Activated CD8-positive, alpha-beta memory T cell treated with anti-CD3 and anti-CD28 coated beads, Interleukin-2, amount 10 ng/mL, durations not matched to agents 7 days and 5 days (primary cell): ENCODE results near the gene MAL. TPM values are rescaled to one million over a fixed set of nuclear protein-coding genes. Genes with fewer than 3 reads are reported as not detected.
A peak's percentile ranks its signal among the peaks of the same experiment; 100 is the strongest.

ENCODE experiments used
- ATAC-seq: fragments of 150-1000 bp; cut with Tn5 transposase; one replicate; pipeline ENCODE4 v1.10.0; 2021; ENCODE audit warnings: moderate library complexity
- CTCF ChIA-PET: fragments of 350-600 bp; sonication (Branson Sonifier 250); formaldehyde crosslinking; loops from one replicate; lab custom pipeline; 2021; ENCODE audit warnings: antibody characterized with exemption; lab: Charles Lee
- DNase-seq: peaks from one replicate; pipeline ENCODE4 v3.0.0-alpha.2; 2020
- H3K27ac Mint-ChIP-seq: one replicate; pipeline ENCODE4 v1.8.0; 2021; ENCODE audit warnings: mild to moderate bottlenecking, mixed read lengths
- H3K27me3 Mint-ChIP-seq: one replicate; pipeline ENCODE4 v1.8.0; 2021; ENCODE audit warnings: mixed read lengths
- H3K36me3 Mint-ChIP-seq: one replicate; pipeline ENCODE4 v1.8.0; 2021; ENCODE audit warnings: mild to moderate bottlenecking, mixed read lengths
- H3K4me1 Mint-ChIP-seq: one replicate; pipeline ENCODE4 v1.8.0; 2021; ENCODE audit warnings: mixed read lengths
- H3K4me3 Mint-ChIP-seq: one replicate; pipeline ENCODE4 v1.8.0; 2021; ENCODE audit warnings: mild to moderate bottlenecking, moderate library complexity, mixed read lengths
- H3K9me3 Mint-ChIP-seq: one replicate; pipeline ENCODE4 v1.8.0; 2022; ENCODE audit warnings: low read depth, mixed read lengths
- total RNA-seq, 2 experiments: library from RNA; stranded (reverse); gene quantifications; one replicate each; pipeline ENCODE4 v1.2.3, GENCODE V29; 2021

The MAL gene
- total RNA-seq, 2 experiments from 2014 or later, result 54.6 to 178 TPM

- Mint-ChIP-seq H3K36me3 (no peaks in the 10 kb centered on the region), H3K9me3 (no peaks in the 10 kb centered on the region), H3K4me1 (peaks cover 45% of the 10 kb centered on the region), H3K4me3 (no peak overlapping the region), H3K27ac (no peak overlapping the region), H3K27me3 (no peaks in the 10 kb centered on the region)
- no peak for ATAC-seq
- CTCF ChIA-PET, result interaction anchor here (6.6 to 10.2 kb wide), 2 partner anchors 16 to 36 kb away, joined by 38 to 149 read pairs; partner anchors contain the start of gene MAL
- DNase-seq, result peak; percentile 31
Observed at GRCh38 chr2:95059656-95060370, 34.3 kb downstream of the MAL start.

GRCh38 chr2:95060446-95061118 lies 35.1 kb downstream of the MAL start:
- Mint-ChIP-seq H3K36me3 (no peaks in the 10 kb centered on the region), H3K4me1 (peaks cover 38% of the 10 kb centered on the region), H3K27me3 (peaks cover 2% of the 10 kb centered on the region), H3K9me3 (no peaks in the 10 kb centered on the region), H3K4me3 (no peak overlapping the region), H3K27ac (no peak overlapping the region)
- no peak for ATAC-seq
- peak; percentile 23 for DNase-seq
- CTCF ChIA-PET, result interaction anchor here (6.6 to 10.2 kb wide), 2 partner anchors 15 to 36 kb away, joined by 38 to 149 read pairs; partner anchors contain the start of gene MAL

GRCh38 chr2:95061119-95061512 lies 35.6 kb downstream of the MAL start:
- H3K36me3 Mint-ChIP-seq, result no peaks in the 10 kb centered on the region
- no peak overlapping the region for H3K27ac Mint-ChIP-seq
- H3K27me3 Mint-ChIP-seq, result peaks cover 2% of the 10 kb centered on the region
- DNase-seq, result peak; percentile 8
- H3K4me1 Mint-ChIP-seq, result peaks cover 33% of the 10 kb centered on the region
- no peak overlapping the region for H3K4me3 Mint-ChIP-seq
- CTCF ChIA-PET, result interaction anchor here (2.9 to 10.2 kb wide), 3 partner anchors 15 to 55 kb away, joined by 10 to 149 read pairs (median 38); partner anchors contain the start of gene MAL
- no peaks in the 10 kb centered on the region for H3K9me3 Mint-ChIP-seq
- no peak for ATAC-seq

- Mint-ChIP-seq H3K9me3 (no peaks in the 10 kb centered on the region), H3K27me3 (peaks cover 2% of the 10 kb centered on the region), H3K27ac (peak overlapping the region; percentile 50), H3K4me1 (peaks cover 29% of the 10 kb centered on the region), H3K36me3 (no peaks in the 10 kb centered on the region), H3K4me3 (no peak overlapping the region)
- peak; percentile 50 for ATAC-seq
- CTCF ChIA-PET, result interaction anchor here (1.4 to 10.2 kb wide), 4 partner anchors 14 to 54 kb away, joined by 5 to 149 read pairs (median 24); partner anchors contain the start of gene MAL
- peak; percentile 47 for DNase-seq
Observed at GRCh38 chr2:95061601-95062183, 36.2 kb downstream of the MAL start.

GRCh38 chr2:95062242-95063085 lies 37.0 kb downstream of the MAL start:
- Mint-ChIP-seq H3K9me3 (no peaks in the 10 kb centered on the region), H3K36me3 (no peaks in the 10 kb centered on the region), H3K27me3 (peaks cover 2% of the 10 kb centered on the region), H3K4me3 (no peak overlapping the region), H3K4me1 (peaks cover 29% of the 10 kb centered on the region), H3K27ac (peak overlapping the region; percentile 80)
- peak; percentile 34 for ATAC-seq
- peak; percentile 35 for DNase-seq
- CTCF ChIA-PET, result interaction anchor here (1.3 to 10.2 kb wide), 5 partner anchors 13 to 76 kb away, joined by 3 to 149 read pairs (median 10); partner anchors contain the start of gene MAL

- Mint-ChIP-seq H3K4me1 (peaks cover 29% of the 10 kb centered on the region), H3K9me3 (no peaks in the 10 kb centered on the region), H3K27ac (peak overlapping the region; percentile 80), H3K27me3 (peaks cover 2% of the 10 kb centered on the region), H3K36me3 (no peaks in the 10 kb centered on the region), H3K4me3 (no peak overlapping the region)
- CTCF ChIA-PET, result interaction anchor here (1.1 to 10.2 kb wide), 6 partner anchors 9 to 77 kb away, joined by 3 to 149 read pairs (median 8); partner anchors contain the start of gene MAL
- ATAC-seq (peak; percentile 41), DNase-seq (peak; percentile 38)
Observed at GRCh38 chr2:95063086-95063958, 37.8 kb downstream of the MAL start.

GRCh38 chr2:95068256-95068655 lies 42.7 kb downstream of the MAL start:
- H3K27ac Mint-ChIP-seq, result no peak overlapping the region
- peak; percentile 23 for DNase-seq
- H3K27me3 Mint-ChIP-seq, result peaks cover 8% of the 10 kb centered on the region
- no peaks in the 10 kb centered on the region for H3K36me3 Mint-ChIP-seq
- no peak overlapping the region for H3K4me3 Mint-ChIP-seq
- CTCF ChIA-PET, result interaction anchor here (1.0 to 10.2 kb wide), 2 partner anchors 8 to 10 kb away, joined by 4 to 149 read pairs; no protein-coding TSS in a partner anchor
- H3K4me1 Mint-ChIP-seq, result peaks cover 19% of the 10 kb centered on the region
- H3K9me3 Mint-ChIP-seq, result no peaks in the 10 kb centered on the region
- no peak for ATAC-seq

GRCh38 chr2:95069465-95069864 lies 44.0 kb downstream of the MAL start:
- Mint-ChIP-seq H3K4me3 (no peak overlapping the region), H3K9me3 (no peaks in the 10 kb centered on the region), H3K36me3 (no peaks in the 10 kb centered on the region), H3K27ac (no peak overlapping the region), H3K27me3 (peaks cover 8% of the 10 kb centered on the region), H3K4me1 (peaks cover 24% of the 10 kb centered on the region)
- CTCF ChIA-PET, result interaction anchor here (0.8 to 10.2 kb wide), 2 partner anchors 6 to 47 kb away, joined by 3 to 149 read pairs; no protein-coding TSS in a partner anchor
- DNase-seq (peak; percentile 33), ATAC-seq (no peak)

- Mint-ChIP-seq H3K9me3 (no peaks in the 10 kb centered on the region), H3K4me3 (no peak overlapping the region), H3K27ac (no peak overlapping the region), H3K4me1 (peaks cover 47% of the 10 kb centered on the region), H3K27me3 (peaks cover 5% of the 10 kb centered on the region), H3K36me3 (no peaks in the 10 kb centered on the region)
- CTCF ChIA-PET, result interaction anchor here (1.1 to 10.1 kb wide), 4 partner anchors 7 to 48 kb away, joined by 3 to 149 read pairs (median 3); no protein-coding TSS in a partner anchor
- DNase-seq (no peak), ATAC-seq (no peak)
Observed at GRCh38 chr2:95071856-95072255, 46.3 kb downstream of the MAL start.

- H3K9me3 Mint-ChIP-seq, result no peaks in the 10 kb centered on the region
- no peak overlapping the region for H3K27ac Mint-ChIP-seq
- CTCF ChIA-PET, result interaction anchor here (0.7 to 10.1 kb wide), 5 partner anchors 8 to 48 kb away, joined by 3 to 149 read pairs (median 3); no protein-coding TSS in a partner anchor
- ATAC-seq, result no peak
- H3K4me1 Mint-ChIP-seq, result peaks cover 50% of the 10 kb centered on the region
- H3K27me3 Mint-ChIP-seq, result peaks cover 5% of the 10 kb centered on the region
- H3K4me3 Mint-ChIP-seq, result no peak overlapping the region
- peak; percentile 37 for DNase-seq
- H3K36me3 Mint-ChIP-seq, result no peaks in the 10 kb centered on the region
Observed at GRCh38 chr2:95072424-95072823, 46.9 kb downstream of the MAL start.

- Mint-ChIP-seq H3K27me3 (peaks cover 5% of the 10 kb centered on the region), H3K9me3 (no peaks in the 10 kb centered on the region), H3K4me1 (peaks cover 65% of the 10 kb centered on the region), H3K36me3 (no peaks in the 10 kb centered on the region), H3K27ac (peak overlapping the region; percentile 90), H3K4me3 (peak overlapping the region; percentile 66)
- peak; percentile 52 for DNase-seq
- CTCF ChIA-PET, result interaction anchor here (0.8 to 12.5 kb wide), 10 partner anchors 10 to 91 kb away, joined by 3 to 414 read pairs (median 22); partner anchors contain the start of genes MAL, MRPS5 and ZNF2
- no peak for ATAC-seq
Observed at GRCh38 chr2:95073856-95074662, 48.6 kb downstream of the MAL start.
